ENCODE data around the gene CTNNBIP1.

CTNNBIP1 gene

DNA sequence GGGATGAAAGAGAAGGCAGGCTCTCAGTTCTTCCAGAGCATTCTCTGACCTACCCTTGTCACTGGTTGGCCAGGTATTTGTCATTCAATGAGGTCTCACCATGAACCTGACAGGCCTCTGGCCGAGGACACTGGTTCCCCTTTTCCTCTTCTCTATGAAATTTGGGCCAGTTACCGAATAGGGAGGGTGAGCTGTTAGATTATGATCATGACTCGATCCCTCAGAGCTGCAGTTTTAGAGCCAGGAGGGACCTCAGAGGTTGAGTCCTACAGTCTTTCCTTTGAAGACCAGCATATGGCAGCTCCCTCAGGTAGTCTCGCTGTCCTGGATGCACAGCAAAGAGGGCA is 56.8 kb downstream of the CTNNBIP1 start:
- DNase-seq (ENCODE audit: low spot score) = no peak

DNA sequence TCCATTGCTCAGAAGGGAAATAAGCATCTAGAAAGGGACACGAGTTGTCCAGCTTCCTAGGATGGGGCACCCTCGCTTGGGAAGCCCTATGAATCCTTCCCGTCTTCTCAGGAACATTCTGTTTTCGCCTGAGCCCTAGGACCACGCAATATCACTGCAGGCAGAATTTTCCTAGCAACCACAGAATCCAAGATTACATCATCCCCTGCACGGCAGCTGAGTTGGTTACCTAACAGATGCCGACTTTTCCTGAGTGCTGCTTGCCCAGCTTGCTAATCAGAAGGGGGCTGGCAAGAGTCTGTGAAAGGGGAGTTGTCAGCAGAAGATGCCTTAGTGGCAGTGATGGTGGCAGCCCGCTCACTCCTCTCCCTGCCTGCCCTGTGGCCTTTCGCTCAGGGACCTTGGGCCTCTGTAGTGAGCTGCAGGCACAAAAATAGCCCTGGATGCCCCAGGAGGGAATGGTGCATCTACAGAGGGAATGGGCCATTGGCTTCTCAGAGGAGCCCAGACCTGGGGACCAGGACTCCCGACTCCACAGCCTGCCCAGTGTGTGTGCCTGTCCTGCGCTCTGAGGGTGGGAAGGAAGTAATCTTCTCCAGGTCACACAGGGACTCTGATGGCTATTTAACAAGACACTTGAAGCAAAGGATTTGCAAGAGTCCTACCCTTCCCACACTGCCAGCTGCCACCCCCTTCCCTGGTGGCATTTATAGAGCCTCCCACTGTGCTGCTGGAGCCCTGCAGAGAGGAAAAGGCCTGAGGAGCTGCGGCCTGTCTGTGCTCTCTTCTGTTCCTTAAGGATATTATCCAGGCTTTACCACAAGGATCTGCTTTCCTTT is 57.4 kb downstream of the CTNNBIP1 start:
- DNase-seq (ENCODE audit: low spot score) = no peak

DNA sequence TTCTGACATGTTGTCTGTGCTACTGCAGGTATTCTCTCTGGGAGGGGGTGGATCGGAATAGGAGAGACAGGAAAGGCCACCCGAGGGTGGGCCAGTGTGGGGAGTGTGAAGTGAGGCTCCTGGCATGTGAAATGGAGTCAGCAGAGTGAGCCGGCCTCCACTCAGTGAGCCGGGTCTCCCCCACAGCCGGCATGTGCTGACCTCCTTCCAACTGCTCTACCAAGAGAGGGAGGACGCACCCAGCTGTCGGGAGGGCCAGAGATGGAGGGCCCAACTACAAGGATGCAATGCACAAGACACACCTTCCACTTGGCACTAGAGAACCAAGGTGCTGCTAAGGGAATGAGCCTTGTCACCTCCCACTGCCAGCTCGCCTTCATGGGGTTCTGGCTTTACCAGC is 58.1 kb downstream of the CTNNBIP1 start:
- no peak for DNase-seq (ENCODE audit: low spot score)

DNA sequence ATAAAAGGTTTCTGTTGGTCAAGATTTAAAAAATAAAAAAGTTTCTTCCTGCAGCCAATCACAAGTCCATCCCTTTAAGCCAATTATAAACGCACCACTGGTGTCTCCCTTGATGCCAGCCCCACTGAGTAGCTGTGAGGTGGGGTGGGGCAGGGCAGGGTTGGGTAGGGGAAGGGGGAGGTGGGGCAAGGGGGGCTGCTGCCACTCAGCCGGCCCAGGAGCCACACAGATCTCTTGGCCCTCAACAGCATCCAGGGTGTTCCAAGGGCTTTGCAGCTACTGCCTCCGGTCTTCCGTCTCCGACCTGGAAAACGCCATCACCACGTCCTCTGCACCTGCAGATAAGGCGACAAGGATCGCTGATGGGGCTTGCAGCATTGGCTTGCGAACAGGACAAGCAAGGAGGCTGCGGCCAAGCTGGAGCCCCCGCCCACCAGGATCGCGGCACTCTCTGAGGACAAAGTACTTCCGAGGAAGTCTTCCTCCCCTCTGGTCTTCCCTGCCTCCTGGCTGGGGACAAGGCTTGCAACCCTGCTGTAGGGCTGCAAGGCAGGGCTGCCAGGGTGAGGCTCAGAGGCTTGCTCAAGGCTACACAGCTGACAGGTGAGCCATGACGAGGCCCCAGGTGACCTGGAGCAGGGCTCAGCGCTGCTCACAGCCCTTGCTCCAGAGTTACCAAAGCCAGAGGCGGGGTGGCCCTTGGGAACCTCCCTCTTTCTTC is 59.5 kb downstream of the CTNNBIP1 start:
- DNase-seq (ENCODE audit: low spot score) = no peak

DNA sequence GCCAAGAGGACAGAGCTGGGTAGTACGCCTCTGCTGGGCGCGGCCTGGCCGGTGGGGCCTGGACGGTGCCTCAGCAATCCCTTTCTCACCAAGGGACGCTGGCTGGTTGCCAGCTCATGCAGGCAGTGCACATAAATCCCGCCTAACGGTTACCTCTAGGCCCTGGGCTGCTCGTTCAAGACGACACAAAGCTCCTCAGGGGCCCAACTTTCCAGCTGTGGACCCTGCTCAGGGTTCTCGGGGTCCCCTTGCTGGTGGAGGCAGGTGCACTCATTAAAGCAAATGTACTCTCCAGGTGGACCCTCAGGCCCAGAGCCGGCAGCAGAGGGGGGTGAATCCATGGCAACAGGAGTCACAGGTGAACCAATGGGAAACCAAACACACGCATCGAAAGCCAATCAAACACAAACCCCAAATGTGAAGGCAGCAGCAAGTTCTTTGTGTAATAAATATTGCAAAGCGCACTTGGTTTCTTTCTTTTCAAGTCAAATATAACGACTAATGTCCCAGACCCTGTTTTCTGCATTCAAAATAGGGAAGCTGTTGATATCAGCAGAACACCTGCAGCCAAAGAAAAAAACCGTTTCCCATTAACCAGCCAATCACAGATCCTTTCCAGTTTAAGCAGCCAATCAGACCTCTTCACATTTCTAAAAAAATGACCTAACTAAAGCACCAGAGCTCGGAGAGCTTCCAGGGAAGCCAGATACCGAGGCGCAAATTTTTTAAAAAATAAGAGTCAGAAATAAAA is 60.2 kb downstream of the CTNNBIP1 start:
- no peak for DNase-seq (ENCODE audit: low spot score)

DNA sequence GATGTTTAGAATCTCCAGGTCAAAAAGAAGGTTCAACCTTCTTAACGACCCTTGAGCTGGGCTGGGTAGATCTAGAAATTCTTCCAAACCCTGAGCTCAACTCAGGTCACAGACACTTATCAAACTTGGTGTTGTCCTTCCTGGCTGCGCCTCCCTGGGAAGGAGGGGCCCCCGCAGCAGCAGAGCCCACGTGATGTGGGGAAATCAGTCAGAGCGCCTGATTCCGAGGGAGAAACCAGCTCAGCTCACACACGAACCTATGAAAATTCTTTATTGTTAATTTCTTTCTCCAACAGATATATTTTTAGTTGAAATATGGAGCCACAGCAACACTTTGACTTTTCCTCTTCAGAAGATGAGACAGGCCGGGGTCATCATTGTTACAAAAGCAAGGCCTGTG is 62.0 kb downstream of the CTNNBIP1 start:
- no peak for DNase-seq (ENCODE audit: low spot score)

DNA sequence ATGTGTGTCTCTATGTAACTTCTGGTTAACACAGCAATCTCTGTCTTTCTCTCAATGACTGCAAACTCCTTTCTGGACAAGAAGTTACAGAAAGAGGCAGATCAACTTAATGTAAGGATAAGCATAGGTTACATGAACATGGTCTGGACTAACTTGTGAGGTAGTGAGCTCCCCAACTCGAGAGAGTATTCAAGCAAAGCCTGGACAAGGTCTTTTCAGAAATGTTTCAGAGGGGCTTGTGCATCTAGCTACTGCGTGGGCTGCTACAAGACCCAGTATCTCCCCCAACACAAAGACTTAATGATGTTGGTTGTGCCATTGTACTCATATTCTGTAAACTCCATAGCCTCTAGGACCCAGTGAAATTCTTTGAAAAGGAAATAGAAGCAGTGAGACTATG is 62.8 kb downstream of the CTNNBIP1 start:
- no peak for DNase-seq (ENCODE audit: low spot score)

DNA sequence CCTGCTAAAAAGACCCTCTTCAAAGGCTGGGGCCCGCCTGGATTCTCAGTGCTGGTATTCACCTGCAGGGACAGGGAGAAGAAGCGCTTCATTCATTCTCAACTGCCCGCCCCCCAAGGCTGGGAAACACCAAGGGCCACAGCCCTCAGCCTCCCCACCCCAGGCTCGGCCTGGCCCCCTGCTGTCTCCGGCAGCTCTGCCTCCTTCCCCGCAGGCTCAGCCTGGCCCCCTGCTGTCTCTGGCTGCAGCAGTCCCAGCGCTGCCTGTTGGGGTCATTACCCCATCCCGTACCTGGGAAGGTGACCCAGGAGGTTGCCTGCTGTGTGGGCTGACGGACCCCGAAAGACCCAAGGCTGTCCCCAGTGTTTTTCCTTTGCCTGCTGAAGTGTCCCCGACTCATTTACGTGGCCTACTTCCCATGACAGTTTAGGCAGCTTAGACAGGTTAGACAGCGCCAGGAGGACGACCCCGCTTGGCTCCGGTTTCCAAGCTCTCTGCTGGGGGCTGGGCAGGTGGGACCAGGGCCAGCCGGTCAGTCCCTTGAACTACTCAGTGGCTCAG is 63.4 kb downstream of the CTNNBIP1 start:
- DNase-seq (ENCODE audit: low spot score) = no peak

DNA sequence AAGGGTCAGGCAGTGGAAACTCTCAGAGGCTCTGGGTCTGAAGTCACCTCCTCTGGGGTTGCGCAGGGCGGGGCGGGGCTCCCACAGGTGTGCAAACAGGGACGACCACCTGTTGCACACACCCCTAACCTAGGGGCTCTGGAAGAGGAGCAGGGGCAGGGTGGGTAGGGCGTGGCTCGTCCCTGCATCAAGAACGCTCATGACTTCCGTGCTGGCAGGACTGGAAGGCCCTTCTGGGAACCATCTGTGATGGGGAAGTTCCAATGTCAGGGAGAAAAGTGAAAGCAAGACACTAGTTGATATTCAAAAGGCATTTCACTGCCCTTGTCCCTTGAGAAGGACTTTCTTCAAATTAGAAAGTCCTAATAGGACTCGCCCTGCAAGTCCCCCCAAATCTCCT is 64.2 kb downstream of the CTNNBIP1 start:
- no peak for DNase-seq (ENCODE audit: low spot score)

DNA sequence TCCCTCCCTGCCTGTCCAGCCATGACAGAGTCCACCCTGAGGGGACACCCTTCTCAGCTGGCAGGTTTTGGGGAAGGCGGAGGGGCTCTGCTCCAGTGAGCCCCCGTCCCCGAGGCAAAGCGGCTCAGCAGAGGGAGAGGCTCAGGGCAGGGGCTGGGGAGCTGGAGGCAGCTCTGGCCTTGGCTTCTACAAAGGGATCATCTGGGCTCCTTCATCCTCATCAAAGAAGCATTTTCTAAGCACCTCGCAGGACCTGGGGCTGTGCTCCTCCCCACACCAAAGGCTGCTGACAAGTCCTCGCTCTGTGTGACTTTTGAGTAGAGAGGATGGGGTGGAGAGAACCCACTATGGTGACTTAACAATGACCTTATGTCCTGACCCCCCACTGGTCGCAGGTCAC is 65.3 kb downstream of the CTNNBIP1 start:
- DNase-seq (ENCODE audit: low spot score) = no peak

DNA sequence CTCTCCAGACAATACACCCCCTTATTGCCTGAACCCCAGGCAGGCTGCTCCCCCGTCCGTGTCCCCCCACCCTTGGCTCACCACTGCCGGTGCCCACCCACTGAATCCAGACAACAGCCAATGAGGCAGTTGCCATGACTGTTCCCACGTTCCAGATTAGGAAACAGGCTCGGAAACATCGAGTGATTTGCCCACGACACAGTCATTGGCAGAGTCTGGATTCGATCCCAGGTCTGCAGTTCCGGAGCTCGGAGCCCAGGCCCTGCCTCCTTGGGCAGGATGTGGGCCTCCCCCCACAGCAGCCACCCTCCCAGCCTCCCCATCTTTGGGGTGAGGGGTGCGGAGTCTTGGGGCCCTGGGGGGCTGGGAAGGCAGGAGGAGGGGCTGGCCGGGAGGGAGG is 66.0 kb downstream of the CTNNBIP1 start:
- DNase-seq (ENCODE audit: low spot score) = no peak

DNA sequence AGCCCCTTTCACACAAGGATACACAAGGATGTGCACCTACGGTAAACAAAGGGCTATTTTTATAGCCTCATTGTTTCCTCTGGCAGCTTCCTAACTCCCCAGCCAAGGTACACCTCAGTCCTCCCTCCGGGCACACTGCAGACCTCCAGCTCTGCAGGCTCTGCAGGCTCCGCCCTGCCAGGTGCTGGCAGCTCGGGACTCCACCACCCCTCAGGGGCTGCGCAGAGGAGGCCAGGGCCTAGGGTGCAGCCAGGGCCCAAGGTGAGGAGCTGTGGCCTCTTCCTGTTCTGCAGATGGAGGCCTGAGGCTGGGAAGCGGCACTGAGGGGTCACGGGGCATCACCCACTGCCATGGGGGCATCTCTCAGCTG is 66.5 kb downstream of the CTNNBIP1 start:
- no peak for DNase-seq (ENCODE audit: low spot score)

DNA sequence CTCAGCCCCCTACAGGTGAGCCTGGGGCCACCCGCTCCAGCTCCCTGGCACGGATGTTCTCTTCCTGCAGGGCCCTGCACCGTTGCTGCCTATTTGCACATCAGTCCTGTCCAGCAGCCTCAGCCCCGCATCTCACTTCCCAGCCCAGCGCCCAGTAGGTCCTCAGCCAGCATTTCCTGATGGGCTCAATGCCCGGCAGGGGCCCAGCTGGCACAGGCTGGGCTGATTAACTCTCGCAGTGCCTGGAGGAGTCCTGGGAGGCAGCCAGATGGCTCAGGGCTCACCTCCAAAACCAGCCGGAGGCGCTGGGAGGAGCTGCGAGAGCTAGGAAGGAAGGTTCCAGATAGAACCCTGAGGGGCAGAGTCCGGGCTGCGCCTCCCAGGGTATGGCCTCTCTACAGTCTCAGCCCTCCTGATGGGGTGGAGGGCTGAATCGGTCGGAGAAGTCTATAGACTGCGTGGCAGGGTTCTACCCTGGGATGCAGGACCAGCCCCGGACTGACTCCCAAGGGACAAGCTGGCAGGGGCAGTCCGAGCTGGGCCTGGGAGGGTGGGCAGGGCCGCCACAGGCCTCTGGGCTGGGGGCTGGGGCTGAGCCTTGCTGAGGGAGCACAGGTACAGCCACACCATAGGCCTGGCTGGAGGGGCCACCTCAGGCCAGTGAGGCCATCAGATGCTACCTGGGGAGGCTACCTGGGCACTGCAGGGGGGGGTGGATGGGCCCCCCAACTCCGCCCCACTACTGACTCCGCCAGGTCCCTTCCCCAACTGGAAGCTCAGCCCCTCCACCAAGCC is 67.1 kb downstream of the CTNNBIP1 start:
- DNase-seq (ENCODE audit: low spot score) = no peak

DNA sequence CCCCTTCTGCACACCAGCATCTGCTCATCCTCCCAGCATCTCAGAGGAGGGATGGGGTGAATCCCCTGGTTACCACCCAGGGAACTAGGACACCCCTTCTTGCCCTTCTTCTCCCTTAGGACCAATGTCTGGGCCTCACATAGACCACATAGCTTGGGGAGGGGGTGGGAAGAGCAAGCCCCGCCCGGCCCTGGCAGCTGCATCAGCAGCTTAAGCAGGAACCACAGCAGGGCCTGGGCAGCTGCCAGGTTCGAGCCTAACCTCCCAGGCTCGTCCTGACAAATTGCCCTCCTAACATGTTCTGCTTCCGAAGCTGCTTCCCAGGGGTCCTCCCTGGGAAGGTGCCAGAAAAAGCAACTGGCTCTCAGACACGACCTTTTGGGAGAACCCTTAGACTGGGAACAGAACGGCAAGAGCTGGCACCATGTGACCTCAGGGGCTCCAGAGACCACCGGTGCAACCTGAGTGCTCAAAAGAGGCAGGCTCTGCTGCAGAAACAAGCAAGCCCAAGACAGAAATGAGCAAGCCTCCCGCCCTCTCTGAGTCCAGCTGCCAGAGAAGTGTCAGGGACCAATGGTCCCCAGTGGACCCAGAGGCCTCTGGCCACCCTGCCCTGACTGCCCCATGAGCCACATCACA is 67.9 kb downstream of the CTNNBIP1 start:
- DNase-seq (ENCODE audit: low spot score) = no peak

DNA sequence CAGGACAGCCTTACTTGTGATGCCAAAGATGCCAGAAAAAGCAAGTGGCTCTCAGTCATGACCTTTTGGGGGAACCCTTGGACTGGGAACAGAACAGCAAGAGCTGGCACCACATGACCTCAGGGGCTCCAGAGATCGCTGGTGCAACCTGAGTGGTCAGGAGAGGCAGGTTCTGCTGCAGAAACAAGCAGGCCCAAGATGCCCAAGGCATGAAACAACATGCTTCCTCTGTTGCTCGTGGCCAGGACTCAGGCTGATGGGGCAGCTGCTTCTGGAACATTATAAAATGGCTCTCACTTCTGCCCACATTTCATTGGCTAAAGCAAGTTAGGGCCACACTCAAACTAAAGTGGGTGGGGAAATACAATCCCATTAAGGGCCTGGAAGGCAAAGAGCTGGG is 68.6 kb downstream of the CTNNBIP1 start:
- DNase-seq (ENCODE audit: low spot score) = no peak

DNA sequence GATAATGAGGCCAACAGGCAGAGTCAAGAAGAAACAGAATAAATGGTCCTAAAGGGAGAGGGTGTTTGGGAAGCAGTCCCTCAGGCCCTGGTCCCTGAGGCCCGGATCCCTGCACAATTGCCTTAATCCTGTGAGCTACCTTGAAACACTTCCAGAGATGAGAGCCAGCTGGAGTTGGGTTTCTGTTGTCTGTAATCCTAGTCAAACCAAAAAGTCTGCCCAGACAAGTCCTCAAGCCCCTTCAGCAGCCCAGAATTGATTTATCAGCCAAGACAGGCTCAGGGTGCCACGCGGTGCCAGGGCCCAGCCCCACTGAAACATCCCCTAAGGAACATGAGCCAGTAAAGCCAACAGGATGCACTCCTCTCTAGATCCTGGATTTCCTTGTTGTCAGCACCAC is 69.9 kb downstream of the CTNNBIP1 start:
- DNase-seq (ENCODE audit: low spot score) = no peak

DNA sequence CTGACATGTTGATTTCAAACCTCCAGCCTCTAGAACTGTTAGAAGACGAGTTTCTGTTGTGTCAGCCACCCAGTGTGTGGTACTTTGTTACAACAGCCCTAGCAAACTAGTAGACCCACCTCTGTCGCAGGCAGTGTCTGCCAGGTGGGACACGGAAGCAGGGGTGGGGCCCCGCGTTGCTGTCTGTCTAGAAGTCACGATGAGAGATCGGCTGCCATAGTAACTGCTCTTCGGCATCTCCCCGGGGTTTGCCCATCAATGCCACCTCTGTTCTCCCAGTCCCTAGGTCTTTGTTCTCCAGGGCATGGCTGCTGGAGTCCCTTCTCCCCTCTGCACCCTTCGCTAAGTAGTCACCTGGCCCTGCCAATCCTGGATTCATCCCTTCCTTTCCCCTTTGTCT is 71.1 kb downstream of the CTNNBIP1 start:
- no peak for DNase-seq (ENCODE audit: low spot score)

DNA sequence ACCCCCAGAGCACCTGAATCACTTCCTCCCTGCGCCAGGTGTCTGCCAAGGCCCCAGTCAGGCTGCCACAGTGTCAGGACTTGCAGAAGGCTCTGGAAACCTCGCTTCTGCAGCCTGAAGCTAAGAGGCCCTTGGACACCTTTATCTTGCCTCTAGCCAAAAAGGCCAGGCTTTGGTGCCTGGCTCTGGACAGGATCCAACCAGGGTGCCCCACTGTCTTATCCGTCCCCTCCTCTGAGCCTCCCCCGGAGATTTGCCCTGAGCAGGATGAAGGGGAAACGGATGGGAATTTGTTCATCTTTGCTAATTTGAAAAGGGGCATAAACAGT is 73.5 kb downstream of the CTNNBIP1 start:
- DNase-seq (ENCODE audit: low spot score) = no peak

DNA sequence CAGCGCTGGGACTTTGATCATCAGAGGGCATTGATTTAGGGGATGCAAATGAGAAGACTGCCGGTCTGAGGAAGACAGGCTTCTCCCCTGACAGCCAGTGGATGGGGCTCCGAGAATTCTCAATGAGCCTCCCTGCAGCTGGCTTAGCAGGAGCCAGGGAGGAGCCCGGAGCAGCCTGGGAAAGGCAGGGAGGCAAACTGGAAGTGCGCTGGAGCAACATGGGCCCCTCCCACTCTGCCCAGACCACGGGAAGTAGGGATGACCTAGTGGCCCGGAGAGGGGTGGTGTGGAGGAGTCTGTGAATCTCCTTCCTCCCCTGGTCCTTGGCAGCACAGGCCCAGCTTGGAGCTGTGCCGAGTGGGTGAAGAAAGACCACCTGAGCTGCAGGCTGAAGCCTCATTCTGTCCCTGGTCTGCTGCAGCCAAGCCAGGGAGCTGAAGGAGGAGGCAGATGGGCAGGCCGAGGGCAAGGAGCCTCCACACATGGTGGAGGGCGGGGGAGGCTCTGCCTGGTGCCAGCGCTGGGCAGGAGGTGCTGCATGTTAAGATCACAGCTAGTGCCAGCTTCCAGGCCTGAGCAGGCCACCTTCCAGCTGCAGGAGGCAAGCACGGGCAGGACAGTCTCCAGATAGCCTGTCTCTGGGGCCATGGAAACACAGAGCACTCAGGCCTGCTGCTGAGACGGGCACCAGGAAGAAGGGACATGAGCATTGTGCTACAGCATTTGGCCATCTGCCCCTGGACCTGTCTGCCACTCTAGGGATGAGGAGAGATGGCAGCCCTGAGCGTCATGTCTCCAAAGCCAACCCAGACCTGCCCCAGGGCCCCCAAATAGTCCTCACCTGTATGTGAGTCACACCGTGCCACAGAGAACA is 74.1 kb downstream of the CTNNBIP1 start:
- no peak for DNase-seq (ENCODE audit: low spot score)

DNA sequence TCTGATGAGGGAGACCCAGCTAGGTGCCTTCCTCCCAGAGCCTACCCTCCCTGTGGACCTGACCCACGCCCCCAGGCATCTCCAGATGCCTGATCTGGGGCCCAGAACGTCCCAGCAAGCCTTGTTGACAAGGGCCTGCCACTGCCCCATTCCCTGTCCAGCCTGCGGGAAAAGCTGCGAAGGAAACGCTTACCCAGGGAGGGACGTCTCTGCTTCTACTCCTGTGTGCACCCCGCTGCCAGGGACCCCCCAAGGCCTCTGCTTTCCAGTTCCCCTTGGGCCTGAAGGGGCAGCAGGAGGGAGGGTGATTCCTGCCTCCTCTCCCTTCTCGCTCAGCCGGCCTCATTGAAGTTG is 74.7 kb downstream of the CTNNBIP1 start:
- DNase-seq (ENCODE audit: low spot score) = no peak

DNA sequence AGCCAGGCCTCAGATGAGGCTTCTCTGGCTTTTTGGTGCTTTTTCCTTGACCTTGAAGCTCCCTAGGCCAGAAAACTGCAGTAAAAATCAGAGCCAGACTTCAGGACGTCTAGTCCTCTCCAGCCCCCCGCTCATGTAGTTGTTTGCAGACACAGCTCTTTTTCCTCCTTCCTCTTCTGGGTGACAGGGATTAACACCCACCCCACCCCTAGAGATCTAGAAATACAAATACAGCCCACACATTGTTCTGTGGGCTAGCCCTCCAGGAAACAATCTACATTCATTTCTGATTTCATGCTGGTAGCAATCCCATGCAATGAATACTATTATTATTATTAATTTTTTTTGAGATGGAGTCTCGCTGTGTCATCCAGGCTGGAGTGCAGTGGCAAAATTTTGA is 76.4 kb downstream of the CTNNBIP1 start:
- no peak for DNase-seq (ENCODE audit: low spot score)

All from left forelimb (tissue), 1 donor.